ENCODE measurements around the gene RMND5A. TPM values are rescaled to one million over a fixed set of nuclear protein-coding genes. Genes with fewer than 3 reads are reported as not detected.

Gene RMND5A
- total RNA-seq, 1 experiment from 2014 or later, result 33.1 TPM

- DNase-seq (ENCODE audit: low spot score), result no peak
These were observed 105.7 kb downstream of the RMND5A start for GRCh38 chr2:86825693-86826381.

- no peak for DNase-seq (ENCODE audit: low spot score)
These were observed 106.9 kb downstream of the RMND5A start for GRCh38 chr2:86826951-86827350.

Other genes with a start within 250 kb of the RMND5A start
- gene CHMP3, start 156.8 kb upstream of the RMND5A start, total RNA-seq (2014; rRNA removed; shearing (Covaris generic)), result 29.9 and 37.8 TPM in 2 replicates
- 11.8 and 15.8 TPM in 2 replicates for gene RNF103, start 96.4 kb upstream of the RMND5A start, total RNA-seq (2014; rRNA removed; shearing (Covaris generic))
- gene CD8A, start 70.6 kb downstream of the RMND5A start, total RNA-seq (2014; rRNA removed; shearing (Covaris generic)), result not detected in 2 replicates
- gene CD8B, start 141.6 kb downstream of the RMND5A start, total RNA-seq (2014; rRNA removed; shearing (Covaris generic)), result not detected in 2 replicates
- gene RGPD1, start 221.8 kb downstream of the RMND5A start, total RNA-seq (2014; rRNA removed; shearing (Covaris generic)), result not detected in 2 replicates